Chondrocyte (in vitro differentiated cells): ENCODE data around the gene PAX6. TPM values are rescaled to one million over a fixed set of nuclear protein-coding genes. Genes with fewer than 3 reads are reported as not detected.
A peak's percentile ranks its signal among the peaks of the same experiment; 100 is the strongest.

ENCODE experiments used
- DNase-seq: peaks from one replicate; pipeline ENCODE4 v3.0.0; 2021; ENCODE audit warnings: mixed read lengths, low spot score
- H3K27ac Mint-ChIP-seq: one replicate; pipeline ENCODE4 v1.8.0; 2021; ENCODE audit warnings: mild to moderate bottlenecking, moderate library complexity, mixed read lengths; ENCODE audit not compliant: unreplicated experiment
- H3K27me3 Mint-ChIP-seq: 2 replicates; pipeline ENCODE4 v1.8.0; 2021; ENCODE audit warnings: low read depth, mixed read lengths
- H3K36me3 Mint-ChIP-seq: 2 replicates; pipeline ENCODE4 v1.8.0; 2021; ENCODE audit warnings: low read depth, mixed read lengths
- H3K4me1 Mint-ChIP-seq: 2 replicates; pipeline ENCODE4 v1.8.0; 2021; ENCODE audit warnings: low read depth, mild to moderate bottlenecking, mixed read lengths
- H3K4me3 Mint-ChIP-seq: one replicate; pipeline ENCODE4 v1.8.0; 2021; ENCODE audit warnings: mild to moderate bottlenecking, moderate library complexity, mixed read lengths; ENCODE audit not compliant: unreplicated experiment
- H3K9me3 Mint-ChIP-seq: 2 replicates; pipeline ENCODE4 v1.8.0; 2021; ENCODE audit warnings: low read depth, mixed read lengths
- CTCF ChIP-seq: fragments of 200-600 bp; sonication (generic); IDR thresholded peaks from 2 replicates; pipeline ENCODE4 v1.5.0; 2021; ENCODE audit warnings: antibody characterized with exemption, mild to moderate bottlenecking, moderate library complexity
- total RNA-seq: library from RNA; stranded (reverse); gene quantifications from 3 replicates; pipeline ENCODE4 v1.2.1, GENCODE V29; 2021

The PAX6 gene
- total RNA-seq, 1 donor from 2014 or later = not detected

DNA sequence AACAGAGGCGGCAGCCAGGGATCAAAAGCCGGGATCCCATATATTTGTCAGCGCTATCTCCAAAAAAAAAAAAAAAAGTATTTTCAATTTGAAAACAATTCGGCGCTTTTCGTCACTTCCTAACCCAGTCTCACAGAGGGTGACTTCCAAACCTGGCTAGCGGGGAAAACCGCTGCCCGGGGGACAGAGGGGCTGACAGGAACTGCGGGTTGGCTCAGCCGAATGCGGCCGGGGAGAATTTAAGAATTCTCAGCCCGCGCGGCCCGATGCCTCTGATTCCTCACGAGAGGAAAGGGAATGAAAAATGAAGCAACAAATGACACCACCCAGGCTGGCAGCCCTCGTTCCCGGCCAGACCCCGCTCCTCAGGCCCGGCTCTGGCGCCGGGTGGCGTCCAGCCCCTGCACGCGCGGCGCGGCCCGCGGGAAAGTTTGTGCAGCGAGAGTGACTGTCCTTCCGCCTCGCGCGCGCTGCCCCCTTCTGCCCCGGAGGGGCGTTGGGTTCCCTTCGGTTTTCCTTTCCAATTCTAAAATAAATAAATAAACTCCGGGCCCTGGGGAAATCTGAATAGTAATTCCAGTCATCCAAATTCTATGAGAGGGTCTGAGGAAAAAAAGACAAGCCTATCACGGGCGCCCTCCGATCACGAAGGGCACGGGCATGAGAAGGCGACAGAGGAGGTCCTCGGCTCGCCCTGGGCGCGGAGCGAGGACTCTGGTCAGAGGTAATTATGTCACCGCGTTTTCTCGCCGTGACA, 4.8 kb upstream of the PAX6 start:
- peaks cover 31% of the 10 kb centered on the region for H3K4me1 Mint-ChIP-seq
- H3K27ac Mint-ChIP-seq = no peak overlapping the region
- H3K9me3 Mint-ChIP-seq = no peaks in the 10 kb centered on the region
- H3K36me3 Mint-ChIP-seq = no peaks in the 10 kb centered on the region
- peak; percentile 16 for TF ChIP-seq CTCF
- DNase-seq = no peak
- peaks cover 68% of the 10 kb centered on the region for H3K27me3 Mint-ChIP-seq
- peak overlapping the region; percentile 54 for H3K4me3 Mint-ChIP-seq

DNA sequence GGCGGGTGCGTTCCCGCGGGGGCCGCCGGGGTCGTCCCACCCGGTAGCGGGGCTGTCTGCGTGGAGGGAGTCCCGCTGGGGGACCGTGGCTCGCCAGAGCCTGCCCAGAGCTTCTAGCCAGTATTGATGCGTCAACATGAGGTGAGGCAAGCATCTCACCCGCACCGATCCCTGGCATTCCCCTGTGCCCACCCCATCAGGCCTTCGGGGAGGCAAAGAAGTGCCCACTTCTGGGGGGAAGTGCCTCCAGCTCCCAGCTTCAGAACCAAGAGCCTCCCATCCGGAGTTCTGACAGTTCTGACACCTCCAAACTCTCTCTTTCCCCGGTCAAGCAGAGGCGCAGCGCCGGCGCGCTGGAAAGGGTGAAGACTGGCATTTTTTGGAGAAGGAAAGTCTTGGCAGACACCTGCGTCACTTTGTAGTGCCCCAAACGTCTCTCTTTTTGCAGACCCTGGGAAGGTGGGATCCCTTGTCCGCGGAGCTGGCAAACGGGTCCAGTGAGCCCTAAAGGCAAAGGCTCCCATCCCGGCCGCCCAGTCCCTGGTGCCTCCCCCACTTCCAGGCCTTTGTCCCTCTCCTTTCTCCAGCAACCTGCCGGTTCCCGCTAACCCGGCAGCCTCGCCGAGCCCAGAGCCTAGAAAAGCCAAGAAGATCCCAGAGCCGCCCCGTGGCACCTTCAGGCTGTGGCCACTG, 3.2 kb upstream of the PAX6 start:
- Mint-ChIP-seq H3K27me3 (peaks cover 64% of the 10 kb centered on the region), H3K4me3 (no peak overlapping the region), H3K9me3 (no peaks in the 10 kb centered on the region), H3K4me1 (peaks cover 37% of the 10 kb centered on the region), H3K27ac (no peak overlapping the region), H3K36me3 (no peaks in the 10 kb centered on the region)
- DNase-seq = no peak
- no peak for TF ChIP-seq CTCF

DNA sequence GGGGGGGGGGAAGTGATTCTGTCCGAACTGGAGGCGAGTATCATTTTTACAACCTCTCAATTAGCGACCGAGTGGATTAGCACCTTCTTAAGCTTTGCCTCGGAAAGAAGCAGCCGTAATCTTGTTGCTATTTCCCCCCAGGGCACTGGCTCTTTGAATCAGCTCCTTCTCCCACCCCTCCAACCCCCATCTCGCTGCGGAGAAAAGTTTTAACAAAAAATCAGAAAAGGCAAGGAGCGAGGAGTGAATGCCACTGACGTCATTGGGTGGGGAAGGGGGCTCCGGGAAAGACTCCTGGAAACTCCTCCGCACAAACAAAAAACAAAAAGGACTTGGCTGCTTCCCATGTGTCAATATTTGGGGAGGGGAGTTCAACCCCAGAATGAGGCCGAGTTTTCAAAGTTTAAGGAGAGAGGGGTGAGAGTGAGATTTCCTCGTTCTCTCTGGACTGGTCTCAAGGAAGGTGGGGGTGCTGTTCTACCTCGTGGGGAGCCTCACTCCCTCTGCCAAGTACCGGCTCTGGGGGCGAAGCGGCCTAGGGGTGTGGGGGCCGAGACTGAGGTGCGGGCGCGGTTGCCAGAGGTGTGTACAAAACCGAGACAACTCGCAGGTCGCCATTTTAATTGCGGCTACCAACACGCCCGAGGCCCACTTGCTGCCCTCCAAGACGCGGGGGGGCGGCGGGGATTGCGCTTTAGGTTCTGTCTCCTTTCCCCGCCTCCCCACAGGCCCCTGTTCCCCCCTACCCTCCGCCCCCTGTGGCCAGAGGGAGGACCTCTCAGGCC, 2.5 kb upstream of the PAX6 start:
- no peak overlapping the region for H3K4me3 Mint-ChIP-seq
- H3K27ac Mint-ChIP-seq = no peak overlapping the region
- no peak for DNase-seq
- H3K36me3 Mint-ChIP-seq = no peaks in the 10 kb centered on the region
- peaks cover 66% of the 10 kb centered on the region for H3K27me3 Mint-ChIP-seq
- peaks cover 38% of the 10 kb centered on the region for H3K4me1 Mint-ChIP-seq
- no peaks in the 10 kb centered on the region for H3K9me3 Mint-ChIP-seq
- TF ChIP-seq CTCF = no peak

- no peak for DNase-seq
- no peak for TF ChIP-seq CTCF
- H3K27me3 Mint-ChIP-seq = peaks cover 70% of the 10 kb centered on the region
- no peaks in the 10 kb centered on the region for H3K36me3 Mint-ChIP-seq
- no peaks in the 10 kb centered on the region for H3K9me3 Mint-ChIP-seq
- peaks cover 38% of the 10 kb centered on the region for H3K4me1 Mint-ChIP-seq
- H3K4me3 Mint-ChIP-seq = peak overlapping the region; percentile 48
- no peak overlapping the region for H3K27ac Mint-ChIP-seq
These were observed 1.6 kb upstream of the PAX6 start for GRCh38 chr11:31812383-31813381.
